ENCODE results near the gene TTC34. TPM values are rescaled to one million over a fixed set of nuclear protein-coding genes. Genes with fewer than 3 reads are reported as not detected.

The TTC34 gene
- total and polyA plus RNA-seq, 2 experiments from 2014 or later: 0.08 to 0.35 TPM

- peaks cover 53% of the 10 kb centered on the region for H3K27me3 Mint-ChIP-seq (ENCODE audit: insufficient read depth, low read depth, poor library complexity)
- peak; percentile 71 for DNase-seq (ENCODE audit: low spot score)
- no peaks in the 10 kb centered on the region for H3K9me2 ChIP-seq (ENCODE audit: insufficient read depth)
- H3K27me3 ChIP-seq (ENCODE audit: insufficient read depth): peaks cover 47% of the 10 kb centered on the region
- H3K36me3 ChIP-seq (ENCODE audit: insufficient read depth): no peaks in the 10 kb centered on the region
- ATAC-seq: peak; percentile 40
- H3K4me3 Mint-ChIP-seq: peak overlapping the region; percentile 63; the same call in 2 of the 3 replicates
- H2AFZ ChIP-seq: peak overlapping the region; percentile 56; the same call in 1 of the 2 replicates
- TF ChIP-seq NANOG (IDR thresholded peaks at IDR 0.05; ENCODE audit: borderline replicate concordance): no peak
- TF ChIP-seq EZH2 (IDR thresholded peaks at IDR 0.05; ENCODE audit: low read depth, unreplicated experiment): no peak
- no peak overlapping the region for H3K27ac ChIP-seq (ENCODE audit: low read depth)
- peak overlapping the region; percentile 57 for H3K4me3 ChIP-seq
- H3K79me2 ChIP-seq (replicated peaks; ENCODE audit: insufficient read depth): no peaks in the 10 kb centered on the region
- H3F3A ChIP-seq (replicated peaks; ENCODE audit: low read depth): peaks cover 10% of the 10 kb centered on the region; the same call in 1 of the 2 replicates
- no peaks in the 10 kb centered on the region for H3K36me3 Mint-ChIP-seq (ENCODE audit: low read depth)
- H4K20me1 ChIP-seq (replicated peaks; ENCODE audit: insufficient read depth): no peaks in the 10 kb centered on the region
- H3K4me1 Mint-ChIP-seq: peaks cover 18% of the 10 kb centered on the region
- H3K27ac Mint-ChIP-seq: no peak overlapping the region
- H3K4me1 ChIP-seq (ENCODE audit: insufficient read depth): peaks cover 11% of the 10 kb centered on the region
- H3K4me2 ChIP-seq: peak overlapping the region; percentile 75
- peaks cover 7% of the 10 kb centered on the region for H3K9me3 Mint-ChIP-seq
Measured at GRCh38 chr1:2628933-2629626, 172.4 kb downstream of the TTC34 start.

GRCh38 chr1:2628191-2628932, 173.1 kb downstream of the TTC34 start:
- Mint-ChIP-seq H3K27me3 (ENCODE audit: insufficient read depth, low read depth, poor library complexity) (peaks cover 55% of the 10 kb centered on the region), H3K4me1 (peaks cover 15% of the 10 kb centered on the region), H3K36me3 (ENCODE audit: low read depth) (no peaks in the 10 kb centered on the region), H3K27ac (no peak overlapping the region), H3K4me3 (peak overlapping the region; percentile 49; the same call in 2 of the 3 replicates), H3K9me3 (peaks cover 7% of the 10 kb centered on the region)
- H3K36me3 ChIP-seq (ENCODE audit: insufficient read depth): no peaks in the 10 kb centered on the region
- H2AFZ ChIP-seq: peak overlapping the region; percentile 85
- TF ChIP-seq ETS1 (IDR thresholded peaks at IDR 0.05): no peak
- TF ChIP-seq POLR2AphosphoS5 (IDR thresholded peaks at IDR 0.05; ENCODE audit: low read depth): no peak
- TF ChIP-seq ZNF114 (CRISPR knock-in tag; IDR thresholded peaks at IDR 0.05): no peak
- TF ChIP-seq ZNF331 (CRISPR knock-in tag; IDR thresholded peaks at IDR 0.05; ENCODE audit: low read depth): no peak
- no peak for TF ChIP-seq ZNF462 (CRISPR knock-in tag; IDR thresholded peaks at IDR 0.05)
- TF ChIP-seq EZH2 (IDR thresholded peaks at IDR 0.05; ENCODE audit: low read depth, unreplicated experiment): no peak
- H3K9me2 ChIP-seq (ENCODE audit: insufficient read depth): no peaks in the 10 kb centered on the region
- no peaks in the 10 kb centered on the region for H3K79me2 ChIP-seq (replicated peaks; ENCODE audit: insufficient read depth)
- no peak overlapping the region for H3K27ac ChIP-seq (ENCODE audit: low read depth)
- peak overlapping the region; percentile 75 for H3K4me2 ChIP-seq
- peak overlapping the region; percentile 57 for H3K4me3 ChIP-seq
- H3K27me3 ChIP-seq (ENCODE audit: insufficient read depth): peaks cover 47% of the 10 kb centered on the region
- ATAC-seq: peak; percentile 31
- H3K4me1 ChIP-seq (ENCODE audit: insufficient read depth): peaks cover 11% of the 10 kb centered on the region
- H4K20me1 ChIP-seq (replicated peaks; ENCODE audit: insufficient read depth): no peaks in the 10 kb centered on the region
- peaks cover 10% of the 10 kb centered on the region; the same call in 1 of the 2 replicates for H3F3A ChIP-seq (replicated peaks; ENCODE audit: low read depth)
- peak; percentile 32 for DNase-seq (ENCODE audit: low spot score)
